Renal cortical epithelial cell (primary cell): Measurements from ENCODE around the gene ZFC3H1. TPM values are rescaled to one million over a fixed set of nuclear protein-coding genes. Genes with fewer than 3 reads are reported as not detected.

Experiments
- DNase-seq: peaks from one replicate; pipeline ENCODE4 v3.0.0-alpha.2; 2011; ENCODE audit warnings: low read depth
- total RNA-seq: library from RNA; depleted of rRNA; stranded (reverse); fragments of >200 nt; gene quantifications from 2 replicates; pipeline ENCODE4 v1.2.3, GENCODE V29; 2014

The ZFC3H1 gene
- total RNA-seq, 1 donor from 2014 or later, result 52.7 TPM

GRCh38 chr12:71638499-71638898, 25.1 kb downstream of the ZFC3H1 start:
- DNase-seq, result no peak

- DNase-seq, result peak; percentile 86
Observed at GRCh38 chr12:71636704-71637115, 26.9 kb downstream of the ZFC3H1 start.

- DNase-seq, result no peak
Observed at GRCh38 chr12:71627438-71628002, 36.1 kb downstream of the ZFC3H1 start.

GRCh38 chr12:71626768-71627167, 36.9 kb downstream of the ZFC3H1 start:
- no peak for DNase-seq

GRCh38 chr12:71626098-71626497, 37.5 kb downstream of the ZFC3H1 start:
- DNase-seq, result no peak

- DNase-seq, result no peak
Observed at GRCh38 chr12:71625476-71625875, 38.2 kb downstream of the ZFC3H1 start.

- no peak for DNase-seq
Observed at GRCh38 chr12:71621938-71622337, 41.7 kb downstream of the ZFC3H1 start.

- DNase-seq, result no peak
Observed at GRCh38 chr12:71610031-71610795, 53.4 kb downstream of the ZFC3H1 start.

GRCh38 chr12:71607494-71608330, 55.9 kb downstream of the ZFC3H1 start:
- no peak for DNase-seq

- DNase-seq, result no peak
Observed at GRCh38 chr12:71605039-71605438, 58.6 kb downstream of the ZFC3H1 start.

- no peak for DNase-seq
Observed at GRCh38 chr12:71602761-71603577, 60.7 kb downstream of the ZFC3H1 start.

- DNase-seq, result no peak
Observed at GRCh38 chr12:71601546-71601945, 62.1 kb downstream of the ZFC3H1 start.

- no peak for DNase-seq
Observed at GRCh38 chr12:71599210-71599609, 64.4 kb downstream of the ZFC3H1 start.

- no peak for DNase-seq
Observed at GRCh38 chr12:71594214-71594948, 69.3 kb downstream of the ZFC3H1 start.

- no peak for DNase-seq
Observed at GRCh38 chr12:71592841-71593240, 70.8 kb downstream of the ZFC3H1 start.

GRCh38 chr12:71591601-71592000, 72.0 kb downstream of the ZFC3H1 start:
- no peak for DNase-seq

GRCh38 chr12:71589478-71589881, 74.2 kb downstream of the ZFC3H1 start:
- DNase-seq, result peak; percentile 16

- DNase-seq, result no peak
Observed at GRCh38 chr12:71587012-71587411, 76.6 kb downstream of the ZFC3H1 start.

- DNase-seq, result no peak
Observed at GRCh38 chr12:71585218-71585617, 78.4 kb downstream of the ZFC3H1 start.

- no peak for DNase-seq
Observed at GRCh38 chr12:71584356-71584755, 79.3 kb downstream of the ZFC3H1 start.

- no peak for DNase-seq
Observed at GRCh38 chr12:71582925-71583324, 80.7 kb downstream of the ZFC3H1 start.
